ENCODE results near the gene PPP1R36. TPM values are rescaled to one million over a fixed set of nuclear protein-coding genes. Genes with fewer than 3 reads are reported as not detected.

The PPP1R36 gene
- total RNA-seq, result 2.7 TPM
- polyA plus RNA-seq (ENCODE audit: insufficient read depth, low read depth, low replicate concordance), result 2.8 TPM
- long read RNA-seq, donor 1, result 0 reads
- long read RNA-seq, donor 2, result 0 reads
- long read RNA-seq, donor 3, result 0 reads
- long read RNA-seq, donor 4, result 0 reads
- long read RNA-seq, donor 5, result 0 reads
- long read RNA-seq, donor 6, result 0 reads
- long read RNA-seq, donor 7, partial matches to known transcripts, result 0 of 1 reads
- long read RNA-seq, donor 7, other reads (novel, unspliced or antisense), result 1 of 1 reads
- long read RNA-seq, donor 8, result 0 reads
- long read RNA-seq, donor 9, result 0 reads
- long read RNA-seq, donor 10, result 0 reads

- peaks cover 6% of the 10 kb centered on the region for H3K27me3 ChIP-seq (ENCODE audit: control insufficient read depth, insufficient read depth, low read length)
- peaks cover 0 to 4% (median 0%) of the 10 kb centered on the region in 3 donors for H3K4me1 ChIP-seq (ENCODE audit: control insufficient read depth in 2 of 3, insufficient read depth in 2 of 3, low read depth in 1 of 3, low read length in 3 of 3)
- DNase-seq (peak; percentile 35 to 82 (median 55)), FAIRE-seq (no peak)
- no peak within 1 kb of the TSS for H3K27ac ChIP-seq (ENCODE audit: low read depth in 2 of 2, low read length in 2 of 2)
- no peaks in the 10 kb centered on the region for H3K9me3 ChIP-seq (ENCODE audit: control insufficient read depth in 2 of 3, insufficient read depth in 1 of 3, low read length in 3 of 3)
- peak within 1 kb of the TSS in 1 of 3 donors; percentile 41 for H3K9ac ChIP-seq (ENCODE audit: low read length in 3 of 3)
- intact Hi-C loops (cut with DNase I), result no loop called here
- H3K36me3 ChIP-seq (ENCODE audit: control insufficient read depth in 2 of 3, insufficient read depth in 3 of 3, low read length in 3 of 3), result no peaks in the 10 kb centered on the region
- peak within 1 kb of the TSS; percentile 28 to 44 (median 33) for H3K4me3 ChIP-seq (ENCODE audit: low read length in 3 of 3)
- TF ChIP-seq CTCF (IDR thresholded peaks at IDR 0.05; ENCODE audit: borderline replicate concordance, extremely low read depth, insufficient read depth), result no peak
Observed at GRCh38 chr14:64549791-64550620, at the start of gene PPP1R36. Gene PPP1R36, plus strand, starts transcription at chr14:64549961. Its CDS starts 37 bp downstream, at chr14:64549998.

- DNase-seq (no peak), FAIRE-seq (no peak)
- H3K27ac ChIP-seq (ENCODE audit: low read depth in 2 of 2, low read length in 2 of 2), result no peak overlapping the region
- H3K9ac ChIP-seq (ENCODE audit: low read length in 3 of 3), result no peak overlapping the region
- H3K4me3 ChIP-seq (ENCODE audit: low read length in 3 of 3), result no peak overlapping the region
- intact Hi-C loops (cut with DNase I), result no loop called here
- H3K4me1 ChIP-seq (ENCODE audit: control insufficient read depth in 2 of 3, insufficient read depth in 2 of 3, low read depth in 1 of 3, low read length in 3 of 3), result peaks cover 2 to 21% (median 13%) of the 10 kb centered on the region in 3 donors
- H3K36me3 ChIP-seq (ENCODE audit: control insufficient read depth in 2 of 3, insufficient read depth in 3 of 3, low read length in 3 of 3), result no peaks in the 10 kb centered on the region
- H3K27me3 ChIP-seq (ENCODE audit: control insufficient read depth, insufficient read depth, low read length), result no peaks in the 10 kb centered on the region
- no peaks in the 10 kb centered on the region for H3K9me3 ChIP-seq (ENCODE audit: control insufficient read depth in 2 of 3, insufficient read depth in 1 of 3, low read length in 3 of 3)
- TF ChIP-seq CTCF (IDR thresholded peaks at IDR 0.05; ENCODE audit: borderline replicate concordance, extremely low read depth, insufficient read depth), result no peak
Observed at GRCh38 chr14:64500088-64500487, 49.7 kb upstream of the PPP1R36 start.

GRCh38 chr14:64501411-64502171, 48.2 kb upstream of the PPP1R36 start:
- Histone ChIP-seq H3K9ac (ENCODE audit: low read length in 3 of 3) (peak overlapping the region in 2 of 3 donors; percentile 51 to 94), H3K27me3 (ENCODE audit: control insufficient read depth, insufficient read depth, low read length) (no peaks in the 10 kb centered on the region), H3K27ac (ENCODE audit: low read depth in 2 of 2, low read length in 2 of 2) (peak overlapping the region; percentile 63 to 100), H3K4me3 (ENCODE audit: low read length in 3 of 3) (peak overlapping the region; percentile 0 to 84 (median 44)), H3K36me3 (ENCODE audit: control insufficient read depth in 2 of 3, insufficient read depth in 3 of 3, low read length in 3 of 3) (no peaks in the 10 kb centered on the region), H3K9me3 (ENCODE audit: control insufficient read depth in 2 of 3, insufficient read depth in 1 of 3, low read length in 3 of 3) (no peaks in the 10 kb centered on the region), H3K4me1 (ENCODE audit: control insufficient read depth in 2 of 3, insufficient read depth in 2 of 3, low read depth in 1 of 3, low read length in 3 of 3) (peaks cover 2 to 21% (median 13%) of the 10 kb centered on the region in 3 donors)
- DNase-seq, result peak; percentile 74 to 84 (median 79)
- intact Hi-C loops (cut with DNase I), result no loop called here
- no peak for TF ChIP-seq CTCF (IDR thresholded peaks at IDR 0.05; ENCODE audit: borderline replicate concordance, extremely low read depth, insufficient read depth)
- no peak for FAIRE-seq
